ENCODE results near the gene SRCIN1. TPM values are rescaled to one million over a fixed set of nuclear protein-coding genes. Genes with fewer than 3 reads are reported as not detected.

Gene SRCIN1
- total RNA-seq, 1 experiment from 2014 or later = 16.7 TPM

DNA sequence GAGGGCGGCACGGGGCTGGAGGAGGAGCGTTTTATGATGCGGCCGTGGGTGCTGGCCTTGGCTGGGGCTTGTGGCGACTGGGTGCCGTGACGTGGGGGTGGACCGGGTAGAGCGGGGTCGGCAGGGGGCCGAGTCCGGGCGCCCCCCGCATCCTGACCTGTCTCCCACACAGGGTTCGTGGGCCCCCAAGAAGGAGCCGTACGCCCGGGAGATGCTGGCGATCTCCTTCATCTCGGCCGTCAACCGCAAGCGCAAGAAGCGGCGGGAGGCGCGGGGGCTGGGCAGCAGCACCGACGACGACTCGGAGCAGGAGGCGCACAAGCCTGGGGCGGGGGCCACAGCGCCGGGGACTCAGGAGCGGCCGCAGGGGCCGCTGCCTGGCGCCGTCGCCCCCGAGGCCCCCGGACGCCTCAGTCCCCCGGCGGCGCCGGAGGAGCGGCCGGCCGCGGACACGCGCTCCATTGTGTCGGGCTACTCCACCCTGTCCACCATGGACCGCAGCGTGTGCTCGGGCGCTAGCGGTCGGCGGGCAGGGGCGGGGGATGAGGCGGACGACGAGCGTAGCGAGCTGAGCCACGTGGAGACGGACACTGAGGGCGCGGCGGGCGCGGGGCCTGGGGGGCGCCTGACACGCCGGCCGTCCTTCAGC, 95.9 kb downstream of the SRCIN1 start:
- no peaks in the 10 kb centered on the region for H4K20me1 ChIP-seq (ENCODE audit: insufficient read depth)
- H3K36me3 ChIP-seq (ENCODE audit: low read depth) = no peaks in the 10 kb centered on the region
- no peaks in the 10 kb centered on the region for H3K9me3 ChIP-seq (ENCODE audit: insufficient read depth, low read depth)
- no peak for DNase-seq
- H3K27me3 ChIP-seq (ENCODE audit: insufficient read depth, low read depth) = no peaks in the 10 kb centered on the region
- no peaks in the 10 kb centered on the region for H3K9me2 ChIP-seq (ENCODE audit: insufficient read depth)
- no peak overlapping the region for H3K27ac ChIP-seq
- ChIA-PET POLR2A (ENCODE audit: unreplicated experiment) (no interaction called here), CTCF (no interaction called here)
- intact Hi-C loops (cut with micrococcal nuclease; ENCODE audit: unreplicated experiment) = loop anchor here (5.0 kb wide), 1 partner anchor 157 kb away; no protein-coding TSS in a partner anchor
- no TSS peak for BruUV-seq (replicated peaks)
- H3F3A ChIP-seq (ENCODE audit: insufficient read depth, low read depth) = peaks cover 11% of the 10 kb centered on the region; the same call in 1 of the 2 replicates
- TF ChIP-seq EZH2 (IDR thresholded peaks at IDR 0.05; ENCODE audit: low read depth) = no peak
- TF ChIP-seq, protein P1, sequence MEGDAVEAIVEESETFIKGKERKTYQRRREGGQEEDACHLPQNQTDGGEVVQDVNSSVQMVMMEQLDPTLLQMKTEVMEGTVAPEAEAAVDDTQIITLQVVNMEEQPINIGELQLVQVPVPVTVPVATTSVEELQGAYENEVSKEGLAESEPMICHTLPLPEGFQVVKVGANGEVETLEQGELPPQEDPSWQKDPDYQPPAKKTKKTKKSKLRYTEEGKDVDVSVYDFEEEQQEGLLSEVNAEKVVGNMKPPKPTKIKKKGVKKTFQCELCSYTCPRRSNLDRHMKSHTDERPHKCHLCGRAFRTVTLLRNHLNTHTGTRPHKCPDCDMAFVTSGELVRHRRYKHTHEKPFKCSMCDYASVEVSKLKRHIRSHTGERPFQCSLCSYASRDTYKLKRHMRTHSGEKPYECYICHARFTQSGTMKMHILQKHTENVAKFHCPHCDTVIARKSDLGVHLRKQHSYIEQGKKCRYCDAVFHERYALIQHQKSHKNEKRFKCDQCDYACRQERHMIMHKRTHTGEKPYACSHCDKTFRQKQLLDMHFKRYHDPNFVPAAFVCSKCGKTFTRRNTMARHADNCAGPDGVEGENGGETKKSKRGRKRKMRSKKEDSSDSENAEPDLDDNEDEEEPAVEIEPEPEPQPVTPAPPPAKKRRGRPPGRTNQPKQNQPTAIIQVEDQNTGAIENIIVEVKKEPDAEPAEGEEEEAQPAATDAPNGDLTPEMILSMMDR (conservative IDR thresholded peaks at IDR 0.05) = no peak
- no peaks in the 10 kb centered on the region for H3K4me1 ChIP-seq (replicated peaks; ENCODE audit: insufficient read depth)
- H2AFZ ChIP-seq = no peak overlapping the region
- H3K4me2 ChIP-seq = no peak overlapping the region
- H3K4me3 ChIP-seq = no peak overlapping the region
- H3K79me2 ChIP-seq (ENCODE audit: low read depth) = no peaks in the 10 kb centered on the region

DNA sequence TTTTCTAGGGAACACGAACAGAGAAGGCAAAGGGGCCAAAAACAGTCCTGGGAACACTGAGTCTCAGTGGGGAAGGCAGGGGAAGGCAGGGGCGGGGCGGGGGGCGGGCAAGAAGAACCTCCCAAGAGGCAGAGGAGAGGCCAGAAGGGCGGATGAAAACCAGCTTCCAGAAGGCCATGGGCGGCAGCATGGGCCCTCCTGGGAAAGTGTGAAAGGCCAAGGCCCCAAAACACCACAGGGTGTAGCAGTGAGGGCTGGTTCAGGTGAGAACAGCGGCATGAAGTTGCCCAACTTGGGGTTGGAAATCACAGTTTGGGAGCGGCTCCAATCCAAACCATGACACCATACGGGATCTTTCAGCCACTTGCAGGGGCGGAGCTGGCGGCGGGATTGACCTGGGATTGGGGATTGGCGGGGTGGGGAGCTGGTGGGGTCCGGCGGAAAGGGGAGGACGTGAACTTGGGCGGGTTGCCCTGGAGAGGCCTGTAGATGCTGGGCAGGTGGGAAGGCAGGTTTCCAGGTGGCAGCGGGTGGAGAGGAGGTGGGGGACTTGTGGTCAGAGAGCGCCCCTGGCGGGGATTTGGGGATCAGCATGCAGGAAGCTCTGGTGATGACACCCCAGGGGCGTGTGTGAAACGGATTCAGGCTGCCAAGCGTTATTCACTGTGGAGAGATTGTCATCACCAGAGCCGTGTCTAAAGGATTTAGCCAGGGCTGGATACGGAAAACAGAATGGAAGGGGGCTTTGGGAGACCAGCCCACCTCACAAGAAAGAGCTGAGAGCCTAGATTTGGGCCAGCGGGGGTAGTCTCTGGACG, 96.6 kb downstream of the SRCIN1 start:
- H3K36me3 ChIP-seq (ENCODE audit: low read depth) = no peaks in the 10 kb centered on the region
- TF ChIP-seq EZH2 (IDR thresholded peaks at IDR 0.05; ENCODE audit: low read depth) = no peak
- TF ChIP-seq, protein P1 (conservative IDR thresholded peaks at IDR 0.05) = peak; percentile 32; the same call in 1 of the 2 replicates
- H2AFZ ChIP-seq = no peak overlapping the region
- H3K9me2 ChIP-seq (ENCODE audit: insufficient read depth) = no peaks in the 10 kb centered on the region
- DNase-seq = peak in 1 of 2 experiments; percentile 55
- H3F3A ChIP-seq (ENCODE audit: insufficient read depth, low read depth) = peaks cover 11% of the 10 kb centered on the region; the same call in 1 of the 2 replicates
- H3K9me3 ChIP-seq (ENCODE audit: insufficient read depth, low read depth) = no peaks in the 10 kb centered on the region
- H3K4me2 ChIP-seq = no peak overlapping the region
- H3K27me3 ChIP-seq (ENCODE audit: insufficient read depth, low read depth) = no peaks in the 10 kb centered on the region
- no peak overlapping the region for H3K27ac ChIP-seq
- no peaks in the 10 kb centered on the region for H3K79me2 ChIP-seq (ENCODE audit: low read depth)
- H4K20me1 ChIP-seq (ENCODE audit: insufficient read depth) = no peaks in the 10 kb centered on the region
- no TSS peak for BruUV-seq (replicated peaks)
- CTCF ChIA-PET = no interaction called here
- H3K4me1 ChIP-seq (replicated peaks; ENCODE audit: insufficient read depth) = no peaks in the 10 kb centered on the region
- no peak overlapping the region for H3K4me3 ChIP-seq
- intact Hi-C loops (cut with micrococcal nuclease; ENCODE audit: unreplicated experiment) = loop anchor here (5.0 kb wide), 1 partner anchor 158 kb away; no protein-coding TSS in a partner anchor
- POLR2A ChIA-PET (ENCODE audit: unreplicated experiment) = interaction anchor here (0.6 kb wide), 1 partner anchor 157 kb away, joined by 3 read pairs; the partner anchor contains the start of gene SOCS7

DNA sequence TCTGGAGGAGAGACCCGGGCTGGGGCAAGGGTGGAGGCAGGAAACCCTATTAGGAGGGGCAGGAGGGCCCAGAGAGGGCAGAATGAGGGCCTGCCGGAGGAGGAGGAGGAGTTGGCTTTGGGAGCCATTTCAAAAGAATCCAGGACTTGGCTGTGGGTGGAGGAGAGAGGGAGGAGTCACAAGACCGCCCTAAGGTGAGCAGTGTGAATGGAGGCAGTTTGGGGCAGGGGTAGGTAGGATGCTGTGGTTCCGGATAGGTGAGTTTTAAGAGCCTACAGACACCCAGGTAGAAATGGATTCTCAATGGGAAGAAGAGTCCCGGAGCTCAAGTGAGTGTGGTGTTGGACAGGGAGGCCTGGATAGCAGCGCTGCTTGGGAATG, 97.2 kb downstream of the SRCIN1 start:
- H4K20me1 ChIP-seq (ENCODE audit: insufficient read depth) = no peaks in the 10 kb centered on the region
- no TSS peak for BruUV-seq (replicated peaks)

More for the DNA sequence above, 97.2 kb downstream of the SRCIN1 start:
- Histone ChIP-seq H3K36me3 (ENCODE audit: low read depth) (no peaks in the 10 kb centered on the region), H3F3A (ENCODE audit: insufficient read depth, low read depth) (peaks cover 11% of the 10 kb centered on the region; the same call in 1 of the 2 replicates), H3K4me3 (no peak overlapping the region), H3K4me2 (no peak overlapping the region), H3K9me2 (ENCODE audit: insufficient read depth) (no peaks in the 10 kb centered on the region), H3K4me1 (replicated peaks; ENCODE audit: insufficient read depth) (no peaks in the 10 kb centered on the region), H2AFZ (no peak overlapping the region), H3K27me3 (ENCODE audit: insufficient read depth, low read depth) (no peaks in the 10 kb centered on the region), H3K79me2 (ENCODE audit: low read depth) (no peaks in the 10 kb centered on the region), H3K9me3 (ENCODE audit: insufficient read depth, low read depth) (no peaks in the 10 kb centered on the region), H3K27ac (no peak overlapping the region)
- DNase-seq = no peak
- intact Hi-C loops (cut with micrococcal nuclease; ENCODE audit: unreplicated experiment) = loop anchor here (5.0 kb wide), 1 partner anchor 159 kb away; no protein-coding TSS in a partner anchor
- CTCF ChIA-PET = no interaction called here
- TF ChIP-seq, protein P1 (conservative IDR thresholded peaks at IDR 0.05) = no peak
- no peak for TF ChIP-seq EZH2 (IDR thresholded peaks at IDR 0.05; ENCODE audit: low read depth)
- POLR2A ChIA-PET (ENCODE audit: unreplicated experiment) = interaction anchor here (0.6 kb wide), 1 partner anchor 157 kb away, joined by 3 read pairs; the partner anchor contains the start of gene SOCS7

Data from PC-9 (cell line).